K562 (cell line): ENCODE results near the gene SERHL2. TPM values are rescaled to one million over a fixed set of nuclear protein-coding genes. Genes with fewer than 3 reads are reported as not detected.

Experiments
- ATAC-seq: fragments of 200-7000 bp; cut with Tn5 transposase; 3 replicates; pipeline ENCODE4 v1.9.1; 2020; ENCODE audit warnings: moderate library complexity
- BruUV-seq: library from RNA; stranded (reverse); fragments of 400-500 nt; replicated peaks from 2 replicates; lab custom pipeline; 2021; lab: Mats Ljungman, UMichigan
- CTCF ChIA-PET: fragments of 300-600 bp; formaldehyde crosslinking; extraction: SDS; loops from one replicate; lab custom pipeline; 2021; ENCODE audit warnings: low intra/inter-chr PET ratio; lab: Yijun Ruan, JAX
- POLR2A ChIA-PET: fragments of 300-600, 350-650 bp; sonication (Branson Sonifier 250); formaldehyde crosslinking; extraction: SDS; loops from one replicate; lab custom pipeline; 2021; ENCODE audit warnings: antibody characterized with exemption, inconsistent platforms; lab: Yijun Ruan, JAX
- DNase-seq, 4 experiments: peaks; one replicate each; pipeline versions ENCODE4 v3.0.0 to v3.0.0-alpha.2; 2011 to 2018; ENCODE audit warnings: low spot score in 3 of 4, mixed read lengths in 3 of 4; ENCODE audit errors: extremely low read depth in 1 of 4
- FAIRE-seq: peaks from 2 replicates; lab custom pipeline; 2011; peaks lifted over from hg19 to GRCh38; lab: Jason Lieb, UNC
- H2AFZ ChIP-seq: 2 replicates; pipeline ENCODE4 v1.6.0; 2011; ENCODE audit warnings: low read depth, low read length, control low read depth, inconsistent platforms
- H3K27ac ChIP-seq: fragments of 200-600 bp; 3 replicates; pipeline ENCODE4 v1.8.0; 2011; ENCODE audit warnings: low read depth, mild to moderate bottlenecking, control low read depth, inconsistent platforms, low read length, moderate library complexity, mixed read lengths; ENCODE audit errors: extremely low read depth
- H3K27me3 ChIP-seq, 2 experiments: fragments of 300-600 bp in 1 of 2; 2 replicates in 1 of 2; 3 replicates in 1 of 2; pipeline versions ENCODE4 v1.6.0 to v1.8.0; 2011; ENCODE audit warnings: inconsistent platforms in 2 of 2, low read length in 2 of 2, mild to moderate bottlenecking in 1 of 2, mixed read lengths in 1 of 2, moderate library complexity in 1 of 2; ENCODE audit not compliant: control insufficient read depth in 2 of 2, insufficient read depth in 2 of 2
- H3K36me3 ChIP-seq: fragments of 300-600 bp; 3 replicates; pipeline ENCODE4 v1.8.0; 2011; ENCODE audit warnings: mild to moderate bottlenecking, low read length, inconsistent platforms; ENCODE audit not compliant: control insufficient read depth, insufficient read depth
- H3K4me1 ChIP-seq, 2 experiments: fragments of 200-600 bp in 1 of 2; replicated peaks in 1 of 2; 2 replicates in 1 of 2; 3 replicates in 1 of 2; pipeline versions ENCODE4 v1.5.1 to v1.8.0; 2011; ENCODE audit warnings: inconsistent platforms in 2 of 2, low read length in 2 of 2, mild to moderate bottlenecking in 1 of 2, mixed read lengths in 1 of 2, moderate library complexity in 1 of 2; ENCODE audit not compliant: control insufficient read depth in 2 of 2, insufficient read depth in 2 of 2
- H3K4me2 ChIP-seq: 2 replicates; pipeline ENCODE4 v1.6.1; 2011; ENCODE audit warnings: low read length, control low read depth, inconsistent platforms, mixed read lengths; ENCODE audit not compliant: insufficient read depth
- H3K4me3 ChIP-seq: fragments of 200-600 bp; sonication (generic), shearing (Covaris generic); 2 replicates; pipeline ENCODE4 v1.5.1; 2016; ENCODE audit warnings: control low read depth, inconsistent platforms
- H3K79me2 ChIP-seq: fragments of 200-600 bp; 3 replicates; pipeline ENCODE4 v1.8.0; 2011; ENCODE audit warnings: low read length, inconsistent platforms; ENCODE audit not compliant: control insufficient read depth, insufficient read depth
- H3K9ac ChIP-seq, 2 experiments: 2 replicates each; pipeline versions ENCODE4 v1.6.0 to v1.6.1; 2011; ENCODE audit warnings: low read depth in 2 of 2, low read length in 2 of 2, control low read depth in 1 of 2, inconsistent platforms in 1 of 2, mild to moderate bottlenecking in 1 of 2, mixed read lengths in 1 of 2; ENCODE audit not compliant: insufficient read depth in 1 of 2
- H3K9me1 ChIP-seq: one replicate; pipeline ENCODE4 v1.6.0; 2011; ENCODE audit warnings: inconsistent platforms, mild to moderate bottlenecking, low read length, moderate library complexity; ENCODE audit not compliant: control insufficient read depth, insufficient read depth
- H3K9me3 ChIP-seq: replicated peaks from 2 replicates; pipeline ENCODE4 v1.5.1; 2011; ENCODE audit warnings: low read depth, low read length, inconsistent platforms; ENCODE audit not compliant: control insufficient read depth, insufficient read depth
- H4K20me1 ChIP-seq: replicated peaks from 2 replicates; pipeline ENCODE4 v1.6.1; 2011; ENCODE audit warnings: low read length, inconsistent platforms, mixed read lengths; ENCODE audit not compliant: control insufficient read depth, insufficient read depth
- BHLHE40 ChIP-seq: IDR thresholded peaks from 2 replicates; pipeline ENCODE4 v1.6.1; 2011; ENCODE audit warnings: low read length, improper control_type of control experiment
- BRCA1 ChIP-seq, 2 experiments: fragments of 450-650 bp in 1 of 2; sonication (generic) in 1 of 2; formaldehyde crosslinking in 1 of 2; IDR thresholded peaks; 2 replicates each; pipeline versions ENCODE4 v1.5.0 to v1.6.1; 2017 to 2020; ENCODE audit warnings: mild to moderate bottlenecking in 1 of 2, missing genetic modification reagents in 1 of 2
- CBFA2T3 ChIP-seq: fragments of 450-650 bp; IDR thresholded peaks from 2 replicates; pipeline ENCODE4 v1.6.1; 2017
- CSDE1 ChIP-seq, 2 experiments: fragments of 450-650 bp; IDR thresholded peaks; 2 replicates each; pipeline ENCODE4 v1.6.1; 2016; ENCODE audit warnings: mild to moderate bottlenecking in 1 of 2
- JUND ChIP-seq, 2 experiments: IDR thresholded peaks; 2 replicates in 1 of 2; 3 replicates in 1 of 2; pipeline ENCODE4 v1.6.1; 2011; ENCODE audit warnings: borderline replicate concordance in 2 of 2, low read depth in 2 of 2, low read length in 2 of 2, improper control_type of control experiment in 1 of 2, missing biosample characterization in 1 of 2, missing genetic modification characterization in 1 of 2, missing genetic modification reagents in 1 of 2
- KDM1A ChIP-seq, 2 experiments: fragments of 450-650 bp; IDR thresholded peaks; 2 replicates each; pipeline ENCODE4 v1.6.1; 2016; ENCODE audit warnings: mild to moderate bottlenecking in 2 of 2
- MEIS2 ChIP-seq: fragments of 450-650 bp; IDR thresholded peaks from 2 replicates; pipeline ENCODE4 v1.6.1; 2014; ENCODE audit warnings: mild to moderate bottlenecking; ENCODE audit not compliant: partially characterized antibody
- NFIC ChIP-seq: fragments of 450-650 bp; IDR thresholded peaks from 2 replicates; pipeline ENCODE4 v1.6.1; 2017; ENCODE audit warnings: mild to moderate bottlenecking, inconsistent platforms
- NR2C1 ChIP-seq, 2 experiments: fragments of 450-650 bp; IDR thresholded peaks; 2 replicates each; pipeline ENCODE4 v1.6.1; 2017; ENCODE audit warnings: mild to moderate bottlenecking in 2 of 2, antibody characterized with exemption in 1 of 2, inconsistent platforms in 1 of 2, missing compliant biosample characterization in 1 of 2, missing genetic modification characterization in 1 of 2
- NR2C2 ChIP-seq, 2 experiments: fragments of 200-800 bp in 1 of 2; sonication (Bioruptor generic) in 1 of 2; sonication (generic) in 1 of 2; formaldehyde crosslinking in 1 of 2; IDR thresholded peaks; 2 replicates each; pipeline versions ENCODE4 v1.6.1 to v1.8.0; 2016 to 2022; ENCODE audit warnings: mild to moderate bottlenecking in 1 of 2, missing compliant biosample characterization in 1 of 2, missing genetic modification characterization in 1 of 2, missing genetic modification reagents in 1 of 2
- NR3C1 ChIP-seq: sonication (generic); formaldehyde crosslinking; IDR thresholded peaks from 2 replicates; pipeline ENCODE4 v1.8.1; 2022; ENCODE audit warnings: missing genetic modification reagents
- RCOR1 ChIP-seq, 2 experiments: IDR thresholded peaks; 2 replicates each; pipeline ENCODE4 v1.6.1; 2012; ENCODE audit warnings: low read depth in 2 of 2, low read length in 2 of 2, borderline replicate concordance in 1 of 2, improper control_type of control experiment in 1 of 2
- SOX6 ChIP-seq: fragments of 450-650 bp; IDR thresholded peaks from 2 replicates; pipeline ENCODE4 v1.6.1; 2014; ENCODE audit warnings: mild to moderate bottlenecking
- TCF3 ChIP-seq: sonication (generic); formaldehyde crosslinking; IDR thresholded peaks from 2 replicates; pipeline ENCODE4 v1.4.0; 2020; ENCODE audit warnings: mild to moderate bottlenecking, missing genetic modification reagents
- TFE3 ChIP-seq: fragments of 450-650 bp; formaldehyde crosslinking; IDR thresholded peaks from 2 replicates; pipeline ENCODE4 v1.4.0; 2020; ENCODE audit warnings: mild to moderate bottlenecking, mixed read lengths
- WGBS: fragments of 100-300 bp; shearing (Covaris generic); methylation state at CpG from one replicate; pipeline ENCODE4 v1.1.6; 2016; ENCODE audit warnings: low coverage, mixed read lengths; ENCODE audit not compliant: insufficient coverage; ENCODE audit errors: missing lambda C conversion rate; 5-methylcytosine and 5-hydroxymethylcytosine counted together
- in situ Hi-C: fragments of 300-500 bp; cut with MboI; formaldehyde crosslinking; loops from 4 replicates; pipeline ENCODE4 v1.15.0; 2018; ENCODE audit warnings: inconsistent platforms, mixed read lengths
- intact Hi-C: fragments of 100-400 bp; cut with micrococcal nuclease; formaldehyde crosslinking; loops from 2 replicates; pipeline ENCODE4 v1.14.2; 2022
- polyA plus RNA-seq, 8 experiments: library from polyadenylated mRNA; depleted of rRNA in 4 of 8; stranded (reverse) in 5 of 8; unstranded in 3 of 8; fragments of >200 nt; fragmentation: Nextera tagmentation in 2 of 8; fragmentation: Illumina TruSeq in 1 of 8; extraction: Ambion mirVana in 2 of 8; extraction: Trizol in 1 of 8; gene quantifications; 2 replicates each; pipeline versions ENCODE4 v1.2.1 to v1.2.3, GENCODE V29; 2011 to 2014; ENCODE audit warnings: inconsistent platforms in 1 of 8, missing spikeins in 1 of 8
- total RNA-seq, 7 experiments: library from RNA; depleted of rRNA in 6 of 7; stranded (reverse); fragments of >200 nt in 6 of 7; fragmentation: Illumina TruSeq in 2 of 7; extraction: Trizol in 2 of 7; gene quantifications; 2 replicates each; pipeline versions ENCODE4 v1.2.1 to v1.2.3, GENCODE V29; 2011 to 2021; ENCODE audit warnings: low replicate concordance in 1 of 7
- TF ChIP-seq, protein P1 (sequence below): sonication (generic); IDR thresholded peaks from 2 replicates; pipeline ENCODE4 v1.6.1; 2016

The SERHL2 gene
- total and polyA plus RNA-seq, 9 of the 15 experiments (the other 6 are each of a cell fraction or from before 2014, with no cell fraction given): 19.9 to 62.6 (median 25.2) TPM

GRCh38 chr22:42544686-42545085 lies 9.1 kb upstream of the SERHL2 start:
- WGBS: 5% methylated on average over 2 of the region's 2 CpGs

More at GRCh38 chr22:42544686-42545085, 9.1 kb upstream of the SERHL2 start:
- FAIRE-seq: peak; percentile 15
- Histone ChIP-seq H3K9me3 (no peaks in the 10 kb centered on the region), H3K4me1 (peaks cover 5 to 10% of the 10 kb centered on the region in 2 experiments; a peak in 4 of 5 replicates), H3K9ac (no peak overlapping the region), H3K36me3 (no peaks in the 10 kb centered on the region), H3K79me2 (no peaks in the 10 kb centered on the region), H3K27ac (peak overlapping the region; percentile 32; the same call in 1 of the 3 replicates), H3K4me2 (no peak overlapping the region), H3K4me3 (no peak overlapping the region), H4K20me1 (no peaks in the 10 kb centered on the region), H3K9me1 (no peaks in the 10 kb centered on the region), H2AFZ (peak overlapping the region; percentile 50; the same call in 1 of the 2 replicates), H3K27me3 (no peaks in the 10 kb centered on the region)
- in situ Hi-C loops (no loop called here), intact Hi-C loops (no loop called here)
- TF ChIP-seq, protein P1, sequence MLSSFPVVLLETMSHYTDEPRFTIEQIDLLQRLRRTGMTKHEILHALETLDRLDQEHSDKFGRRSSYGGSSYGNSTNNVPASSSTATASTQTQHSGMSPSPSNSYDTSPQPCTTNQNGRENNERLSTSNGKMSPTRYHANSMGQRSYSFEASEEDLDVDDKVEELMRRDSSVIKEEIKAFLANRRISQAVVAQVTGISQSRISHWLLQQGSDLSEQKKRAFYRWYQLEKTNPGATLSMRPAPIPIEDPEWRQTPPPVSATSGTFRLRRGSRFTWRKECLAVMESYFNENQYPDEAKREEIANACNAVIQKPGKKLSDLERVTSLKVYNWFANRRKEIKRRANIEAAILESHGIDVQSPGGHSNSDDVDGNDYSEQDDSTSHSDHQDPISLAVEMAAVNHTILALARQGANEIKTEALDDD: peak; percentile 75; the same call in 1 of the 2 replicates
- TF ChIP-seq NR2C2 (CRISPR knock-in tag; IDR thresholded peaks at IDR 0.05) (no peak), NR2C2 (tag; IDR thresholded peaks at IDR 0.05) (0 out of 2 replicates have a peak, but pooled peaks have one; percentile 31), MEIS2 (peak; percentile 34), SOX6 (peak; percentile 77), BRCA1 (IDR thresholded peaks at IDR 0.05) (no peak), BRCA1 (CRISPR knock-in tag; IDR thresholded peaks at IDR 0.05) (no peak), TFE3 (no peak), CSDE1 (IDR thresholded peaks at IDR 0.05) (no peak), KDM1A (IDR thresholded peaks at IDR 0.05) (peak; percentile 29 to 59; a peak in 3 of 4 replicates), CBFA2T3 (peak; percentile 48), RCOR1 (IDR thresholded peaks at IDR 0.05; ENCODE audit: borderline replicate concordance in 1 of 2, low read depth in 2 of 2, low read length in 2 of 2) (peak in 1 of 2 experiments; percentile 37; a peak in 1 of 4 replicates), NR3C1 (CRISPR knock-in tag) (no peak), TCF3 (0 out of 2 replicates have a peak, but pooled peaks have one; percentile 12), BHLHE40 (peak; percentile 49; the same call in 1 of the 2 replicates), JUND (IDR thresholded peaks at IDR 0.05; ENCODE audit: borderline replicate concordance, low read depth, low read length) (peak; percentile 34; the same call in 1 of the 2 replicates), JUND (tag; IDR thresholded peaks at IDR 0.05; ENCODE audit: borderline replicate concordance, low read depth, low read length) (no peak), NR2C1 (IDR thresholded peaks at IDR 0.05) (no peak), NR2C1 (tag; IDR thresholded peaks at IDR 0.05) (peak; percentile 44), NFIC (peak; percentile 80)
- ChIA-PET CTCF (no interaction called here), POLR2A (interaction anchor here (2.8 kb wide), 1 partner anchor 71 kb away, joined by 9 read pairs; the partner anchor contains the start of gene POLDIP3)
- no TSS peak for BruUV-seq
- DNase-seq: peak in 2 of 4 experiments; percentile 30 to 54
- ATAC-seq: peak; percentile 76
